ENCODE measurements around the gene PTTG1.

DNA sequence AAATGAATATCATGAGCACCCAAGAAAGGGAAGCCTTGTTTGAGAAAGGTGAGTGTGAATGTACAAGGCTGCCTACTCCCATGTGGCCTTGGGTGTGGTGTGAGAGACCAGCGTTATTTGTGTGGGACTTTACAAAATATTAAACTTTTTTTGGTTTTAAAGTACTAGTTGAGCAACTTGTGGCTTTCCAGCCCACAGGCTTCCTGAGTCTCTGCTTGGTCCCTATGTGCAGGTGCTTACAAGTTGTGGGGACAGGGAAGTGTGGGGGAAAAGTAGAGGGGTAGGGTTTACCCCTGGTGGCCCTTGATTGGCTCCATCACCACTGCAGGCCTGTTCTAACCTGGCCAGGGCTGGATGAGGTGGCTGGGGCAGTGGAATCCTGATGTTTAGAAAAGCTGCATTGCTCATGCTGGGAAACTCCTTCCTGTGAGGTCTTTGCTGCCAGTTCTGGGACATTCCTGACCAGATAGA, 19.7 kb downstream of the PTTG1 start:
- TF ChIP-seq, protein P1, sequence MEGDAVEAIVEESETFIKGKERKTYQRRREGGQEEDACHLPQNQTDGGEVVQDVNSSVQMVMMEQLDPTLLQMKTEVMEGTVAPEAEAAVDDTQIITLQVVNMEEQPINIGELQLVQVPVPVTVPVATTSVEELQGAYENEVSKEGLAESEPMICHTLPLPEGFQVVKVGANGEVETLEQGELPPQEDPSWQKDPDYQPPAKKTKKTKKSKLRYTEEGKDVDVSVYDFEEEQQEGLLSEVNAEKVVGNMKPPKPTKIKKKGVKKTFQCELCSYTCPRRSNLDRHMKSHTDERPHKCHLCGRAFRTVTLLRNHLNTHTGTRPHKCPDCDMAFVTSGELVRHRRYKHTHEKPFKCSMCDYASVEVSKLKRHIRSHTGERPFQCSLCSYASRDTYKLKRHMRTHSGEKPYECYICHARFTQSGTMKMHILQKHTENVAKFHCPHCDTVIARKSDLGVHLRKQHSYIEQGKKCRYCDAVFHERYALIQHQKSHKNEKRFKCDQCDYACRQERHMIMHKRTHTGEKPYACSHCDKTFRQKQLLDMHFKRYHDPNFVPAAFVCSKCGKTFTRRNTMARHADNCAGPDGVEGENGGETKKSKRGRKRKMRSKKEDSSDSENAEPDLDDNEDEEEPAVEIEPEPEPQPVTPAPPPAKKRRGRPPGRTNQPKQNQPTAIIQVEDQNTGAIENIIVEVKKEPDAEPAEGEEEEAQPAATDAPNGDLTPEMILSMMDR (conservative IDR thresholded peaks at IDR 0.05): no peak
- TF ChIP-seq EZH2 (IDR thresholded peaks at IDR 0.05; ENCODE audit: low read depth): no peak

All from PC-9 (cell line).